HepG2 (cell line): ENCODE data around the gene SNED1. TPM values are rescaled to one million over a fixed set of nuclear protein-coding genes. Genes with fewer than 3 reads are reported as not detected.

Experiments used
- CERS6 ChIP-seq: sonication (generic); formaldehyde crosslinking; IDR thresholded peaks from 2 replicates; pipeline ENCODE4 v1.5.0; 2020; ENCODE audit warnings: missing genetic modification reagents
- HNRNPLL ChIP-seq: fragments of 200-400 bp; formaldehyde crosslinking; IDR thresholded peaks from 2 replicates; pipeline ENCODE4 v1.6.1; 2017; ENCODE audit warnings: mild to moderate bottlenecking, low read depth, low read length; ENCODE audit not compliant: poor library complexity, severe bottlenecking
- KLF13 ChIP-seq: sonication (generic); formaldehyde crosslinking; IDR thresholded peaks from 2 replicates; pipeline ENCODE4 v1.4.0; 2020; ENCODE audit warnings: mild to moderate bottlenecking, missing genetic modification reagents
- NBN ChIP-seq: fragments of 450-650 bp; conservative IDR thresholded peaks from 2 replicates; pipeline ENCODE4 v1.6.1; 2017
- NFE2L1 ChIP-seq: sonication (generic); formaldehyde crosslinking; IDR thresholded peaks from 2 replicates; pipeline ENCODE4 v1.4.0; 2020; ENCODE audit warnings: missing genetic modification reagents, mild to moderate bottlenecking, borderline replicate concordance
- PCBP2 ChIP-seq: fragments of 200-400 bp; formaldehyde crosslinking; optimal IDR thresholded peaks from 2 replicates; pipeline ENCODE3; 2018; ENCODE audit warnings: low read length, low read depth; ENCODE audit not compliant: poor library complexity, severe bottlenecking
- POLR2A ChIP-seq, 2 experiments: IDR thresholded peaks; 2 replicates each; pipeline ENCODE4 v1.6.1; 2011; ENCODE audit warnings: low read depth in 2 of 2, low read length in 2 of 2, mild to moderate bottlenecking in 1 of 2, moderate library complexity in 1 of 2; ENCODE audit not compliant: insufficient read depth in 1 of 2
- RORA ChIP-seq: sonication (generic); formaldehyde crosslinking; IDR thresholded peaks from 2 replicates; pipeline ENCODE4 v1.5.0; 2020; ENCODE audit warnings: mild to moderate bottlenecking, missing genetic modification reagents, moderate library complexity
- SP1 ChIP-seq, 2 experiments: fragments of 450-650 bp in 1 of 2; sonication (generic) in 1 of 2; formaldehyde crosslinking in 1 of 2; IDR thresholded peaks; 2 replicates each; pipeline versions ENCODE4 v1.4.0 to v1.6.1; 2016 to 2020; ENCODE audit warnings: missing genetic modification reagents in 1 of 2
- TARDBP ChIP-seq: sonication (generic); formaldehyde crosslinking; IDR thresholded peaks from 2 replicates; pipeline ENCODE4 v1.8.0; 2022; ENCODE audit warnings: mild to moderate bottlenecking, missing genetic modification reagents
- TEAD2 ChIP-seq: sonication (generic); formaldehyde crosslinking; IDR thresholded peaks from 2 replicates; pipeline ENCODE4 v1.9.0; 2021; ENCODE audit warnings: missing genetic modification reagents
- TERF1 ChIP-seq: sonication (generic); formaldehyde crosslinking; IDR thresholded peaks from 2 replicates; pipeline ENCODE4 v1.8.0; 2022; ENCODE audit warnings: mild to moderate bottlenecking, missing genetic modification reagents, moderate library complexity
- TOPORS ChIP-seq: sonication (generic); formaldehyde crosslinking; IDR thresholded peaks from 2 replicates; pipeline ENCODE4 v1.8.0; 2023; ENCODE audit warnings: mild to moderate bottlenecking, missing genetic modification reagents
- TRIM24 ChIP-seq: sonication (generic); formaldehyde crosslinking; IDR thresholded peaks from 2 replicates; pipeline ENCODE4 v1.8.0; 2022; ENCODE audit warnings: mild to moderate bottlenecking, missing genetic modification reagents
- ZFP62 ChIP-seq: sonication (generic); formaldehyde crosslinking; IDR thresholded peaks from 2 replicates; pipeline ENCODE4 v1.4.0; 2020; ENCODE audit warnings: missing genetic modification reagents
- ZKSCAN1 ChIP-seq: fragments of 150-350 bp; IDR thresholded peaks from 2 replicates; pipeline ENCODE4 v1.6.1; 2014; ENCODE audit warnings: low read length
- ZNF12 ChIP-seq: sonication (generic); formaldehyde crosslinking; IDR thresholded peaks from 2 replicates; pipeline ENCODE4 v1.5.0; 2020; ENCODE audit warnings: missing genetic modification reagents
- ZNF143 ChIP-seq: sonication (generic); formaldehyde crosslinking; IDR thresholded peaks from 2 replicates; pipeline ENCODE4 v1.4.0; 2020; ENCODE audit warnings: missing genetic modification reagents
- ZNF543 ChIP-seq: sonication (generic); formaldehyde crosslinking; IDR thresholded peaks from 2 replicates; pipeline ENCODE4 v1.4.0; 2020; ENCODE audit warnings: mild to moderate bottlenecking, missing genetic modification reagents
- ZNF775 ChIP-seq: sonication (generic); formaldehyde crosslinking; IDR thresholded peaks from 2 replicates; pipeline ENCODE4 v1.4.0; 2020; ENCODE audit warnings: missing genetic modification reagents, mild to moderate bottlenecking, moderate library complexity, borderline replicate concordance
- polyA plus RNA-seq, 8 experiments: library from polyadenylated mRNA; depleted of rRNA in 3 of 8; stranded (reverse) in 7 of 8; unstranded in 1 of 8; fragments of >200 nt; fragmentation: Illumina TruSeq in 4 of 8; extraction: Trizol in 4 of 8; gene quantifications; 2 replicates each; pipeline versions ENCODE4 v1.2.1 to v1.2.3, GENCODE V29; 2011 to 2016; ENCODE audit warnings: low read depth in 4 of 8, missing spikeins in 1 of 8, mixed read lengths in 1 of 8; ENCODE audit not compliant: insufficient read depth in 1 of 8
- total RNA-seq, 5 experiments: library from RNA; depleted of rRNA; stranded (reverse); fragments of >200 nt; fragmentation: Illumina TruSeq; extraction: Trizol; gene quantifications; 2 replicates each; pipeline ENCODE4 v1.2.3, GENCODE V29; 2016; ENCODE audit warnings: low read depth in 1 of 5
- TF ChIP-seq, protein P1 (sequence below): sonication (generic); formaldehyde crosslinking; IDR thresholded peaks from 2 replicates; pipeline ENCODE4 v1.4.0; 2020; ENCODE audit warnings: missing genetic modification reagents
- TF ChIP-seq, protein P2 (sequence below): sonication (generic); formaldehyde crosslinking; conservative IDR thresholded peaks from 2 replicates; pipeline ENCODE4 v1.8.0; 2022; ENCODE audit warnings: mild to moderate bottlenecking, moderate library complexity, missing genetic modification reagents

The SNED1 gene
- total and polyA plus RNA-seq, 2 of the 13 experiments (the other 11 are each of a cell fraction or from before 2014, with no cell fraction given) = 0.15 to 0.65 TPM

DNA sequence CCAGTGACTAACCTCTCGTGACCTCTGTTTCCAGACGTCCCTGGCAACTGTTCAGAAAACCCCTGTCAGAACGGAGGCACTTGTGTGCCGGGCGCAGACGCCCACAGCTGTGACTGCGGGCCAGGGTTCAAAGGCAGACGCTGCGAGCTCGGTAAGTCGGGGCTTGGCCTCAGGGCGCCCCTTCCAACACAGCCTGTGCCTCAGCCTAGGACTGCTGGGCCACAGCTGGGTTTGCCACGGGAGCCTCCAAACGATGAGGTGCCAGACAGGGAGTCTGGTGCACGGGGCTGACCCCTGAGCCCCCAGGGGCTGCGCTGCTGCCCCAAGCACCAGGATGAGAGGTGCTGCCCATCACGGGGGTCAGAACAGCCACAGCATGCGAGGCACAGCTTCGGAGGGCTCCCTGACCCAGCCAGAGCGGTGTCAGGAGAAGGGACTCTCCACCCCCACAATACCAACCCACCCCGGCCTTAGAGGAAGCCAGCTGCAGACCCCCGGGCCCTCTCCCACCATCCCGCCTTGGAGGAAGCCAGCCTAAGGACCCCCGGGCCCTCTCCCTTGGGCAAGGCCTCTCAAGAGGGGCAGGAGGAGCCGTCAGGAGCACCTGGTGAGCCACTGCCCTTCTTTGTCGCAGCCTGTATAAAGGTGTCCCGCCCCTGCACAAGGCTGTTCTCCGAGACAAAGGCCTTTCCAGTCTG lies 83.4 kb downstream of the SNED1 start (continued):
- TF ChIP-seq ZKSCAN1 (no peak), CERS6 (CRISPR knock-in tag) (no peak), TARDBP (CRISPR knock-in tag) (no peak), RORA (CRISPR knock-in tag) (no peak), HNRNPLL (peak; percentile 20), NFE2L1 (CRISPR knock-in tag) (no peak), TRIM24 (CRISPR knock-in tag) (no peak), TERF1 (no peak), TOPORS (CRISPR knock-in tag) (no peak), ZNF12 (CRISPR knock-in tag) (no peak), PCBP2 (no peak), TEAD2 (CRISPR knock-in tag) (no peak), ZNF543 (no peak), ZFP62 (CRISPR knock-in tag) (no peak), SP1 (IDR thresholded peaks at IDR 0.05) (no peak), SP1 (CRISPR knock-in tag; IDR thresholded peaks at IDR 0.05) (no peak), ZNF143 (0 out of 2 replicates have a peak, but pooled peaks have one; percentile 25), KLF13 (CRISPR knock-in tag) (no peak), ZNF775 (CRISPR knock-in tag) (no peak), POLR2A (IDR thresholded peaks at IDR 0.05; ENCODE audit: insufficient read depth in 1 of 2, low read depth in 2 of 2, low read length in 2 of 2) (no peak), NBN (no peak)
- TF ChIP-seq, protein P1, sequence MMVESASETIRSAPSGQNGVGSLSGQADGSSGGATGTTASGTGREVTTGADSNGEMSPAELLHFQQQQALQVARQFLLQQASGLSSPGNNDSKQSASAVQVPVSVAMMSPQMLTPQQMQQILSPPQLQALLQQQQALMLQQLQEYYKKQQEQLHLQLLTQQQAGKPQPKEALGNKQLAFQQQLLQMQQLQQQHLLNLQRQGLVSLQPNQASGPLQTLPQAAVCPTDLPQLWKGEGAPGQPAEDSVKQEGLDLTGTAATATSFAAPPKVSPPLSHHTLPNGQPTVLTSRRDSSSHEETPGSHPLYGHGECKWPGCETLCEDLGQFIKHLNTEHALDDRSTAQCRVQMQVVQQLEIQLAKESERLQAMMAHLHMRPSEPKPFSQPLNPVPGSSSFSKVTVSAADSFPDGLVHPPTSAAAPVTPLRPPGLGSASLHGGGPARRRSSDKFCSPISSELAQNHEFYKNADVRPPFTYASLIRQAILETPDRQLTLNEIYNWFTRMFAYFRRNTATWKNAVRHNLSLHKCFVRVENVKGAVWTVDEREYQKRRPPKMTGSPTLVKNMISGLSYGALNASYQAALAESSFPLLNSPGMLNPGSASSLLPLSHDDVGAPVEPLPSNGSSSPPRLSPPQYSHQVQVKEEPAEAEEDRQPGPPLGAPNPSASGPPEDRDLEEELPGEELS = 0 out of 2 replicates have a peak, but pooled peaks have one; percentile 25
- TF ChIP-seq, protein P2, sequence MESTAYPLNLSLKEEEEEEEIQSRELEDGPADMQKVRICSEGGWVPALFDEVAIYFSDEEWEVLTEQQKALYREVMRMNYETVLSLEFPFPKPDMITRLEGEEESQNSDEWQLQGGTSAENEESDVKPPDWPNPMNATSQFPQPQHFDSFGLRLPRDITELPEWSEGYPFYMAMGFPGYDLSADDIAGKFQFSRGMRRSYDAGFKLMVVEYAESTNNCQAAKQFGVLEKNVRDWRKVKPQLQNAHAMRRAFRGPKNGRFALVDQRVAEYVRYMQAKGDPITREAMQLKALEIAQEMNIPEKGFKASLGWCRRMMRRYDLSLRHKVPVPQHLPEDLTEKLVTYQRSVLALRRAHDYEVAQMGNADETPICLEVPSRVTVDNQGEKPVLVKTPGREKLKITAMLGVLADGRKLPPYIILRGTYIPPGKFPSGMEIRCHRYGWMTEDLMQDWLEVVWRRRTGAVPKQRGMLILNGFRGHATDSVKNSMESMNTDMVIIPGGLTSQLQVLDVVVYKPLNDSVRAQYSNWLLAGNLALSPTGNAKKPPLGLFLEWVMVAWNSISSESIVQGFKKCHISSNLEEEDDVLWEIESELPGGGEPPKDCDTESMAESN (CRISPR knock-in tag) = no peak
